ENCODE results near the gene ZFYVE28. TPM values are rescaled to one million over a fixed set of nuclear protein-coding genes. Genes with fewer than 3 reads are reported as not detected.

Gene ZFYVE28
- total RNA-seq, 6 experiments from 2014 or later = 2.5 to 9.6 (median 4.8) TPM

- H3K27me3 ChIP-seq = no peaks in the 10 kb centered on the region
- H3K36me3 ChIP-seq = no peaks in the 10 kb centered on the region
- intact Hi-C loops (cut with DNase I) = no loop called here
- no peak for DNase-seq
- peaks cover 0 to 5% (median 2%) of the 10 kb centered on the region in 4 donors for H3K4me1 ChIP-seq
- H3K27ac ChIP-seq = no peak overlapping the region
- H3K4me3 ChIP-seq = no peak overlapping the region
- no peaks in the 10 kb centered on the region for H3K9me3 ChIP-seq
- 36% methylated on average over 2 of the region's 10 CpGs for WGBS (ENCODE audit: insufficient coverage, low coverage, low lambda C conversion rate, missing lambda C conversion rate)
- no peak for TF ChIP-seq CTCF (IDR thresholded peaks at IDR 0.05)
- no peak for TF ChIP-seq POLR2A (IDR thresholded peaks at IDR 0.05)
- no peak for ATAC-seq
These were observed 19.2 kb downstream of the ZFYVE28 start for GRCh38 chr4:2399216-2399615.

- ATAC-seq (no peak), DNase-seq (no peak)
- Histone ChIP-seq H3K4me1 (peaks cover 0 to 5% (median 2%) of the 10 kb centered on the region in 4 donors), H3K36me3 (no peaks in the 10 kb centered on the region), H3K9me3 (no peaks in the 10 kb centered on the region), H3K27ac (no peak overlapping the region), H3K4me3 (no peak overlapping the region), H3K27me3 (no peaks in the 10 kb centered on the region)
- intact Hi-C loops (cut with DNase I) = no loop called here
- TF ChIP-seq POLR2A (IDR thresholded peaks at IDR 0.05) = no peak
- TF ChIP-seq CTCF (IDR thresholded peaks at IDR 0.05) = no peak
- 72% methylated on average over 15 of the region's 20 CpGs for WGBS (ENCODE audit: insufficient coverage, low coverage, low lambda C conversion rate, missing lambda C conversion rate)
These were observed 20.7 kb downstream of the ZFYVE28 start for GRCh38 chr4:2397596-2398379.

- DNase-seq = no peak
- H3K36me3 ChIP-seq = no peaks in the 10 kb centered on the region
These were observed 21.6 kb downstream of the ZFYVE28 start for GRCh38 chr4:2396781-2397368.

GRCh38 chr4:2395584-2395983, 22.9 kb downstream of the ZFYVE28 start:
- no CpG with 5 or more reads among the region's 9 CpGs for WGBS (ENCODE audit: insufficient coverage, low coverage, low lambda C conversion rate, missing lambda C conversion rate)
- no peak for DNase-seq

More at GRCh38 chr4:2396781-2397368, 21.6 kb downstream of the ZFYVE28 start:
- no peak for ATAC-seq
- Histone ChIP-seq H3K27ac (no peak overlapping the region), H3K4me3 (no peak overlapping the region), H3K27me3 (no peaks in the 10 kb centered on the region), H3K9me3 (no peaks in the 10 kb centered on the region), H3K4me1 (peaks cover 0 to under 1% (median 0%) of the 10 kb centered on the region in 4 donors)
- TF ChIP-seq POLR2A (IDR thresholded peaks at IDR 0.05) (no peak), CTCF (IDR thresholded peaks at IDR 0.05) (no peak)
- intact Hi-C loops (cut with DNase I) = no loop called here
- 73% methylated on average over 5 of the region's 21 CpGs for WGBS (ENCODE audit: insufficient coverage, low coverage, low lambda C conversion rate, missing lambda C conversion rate)

More at GRCh38 chr4:2395584-2395983, 22.9 kb downstream of the ZFYVE28 start:
- Histone ChIP-seq H3K36me3 (no peaks in the 10 kb centered on the region), H3K27me3 (no peaks in the 10 kb centered on the region), H3K4me3 (no peak overlapping the region), H3K27ac (no peak overlapping the region), H3K9me3 (no peaks in the 10 kb centered on the region), H3K4me1 (no peaks in the 10 kb centered on the region)
- TF ChIP-seq POLR2A (IDR thresholded peaks at IDR 0.05) (no peak), CTCF (IDR thresholded peaks at IDR 0.05) (no peak)
- intact Hi-C loops (cut with DNase I) = no loop called here
- ATAC-seq = no peak
